GM12878 (cell line): ENCODE data around the gene PTPRM.

Experiments
- ATF3 ChIP-seq: IDR thresholded peaks from 2 replicates; pipeline ENCODE4 v1.6.1; 2011; ENCODE audit warnings: low read depth, mild to moderate bottlenecking, low read length, moderate library complexity, borderline replicate concordance; ENCODE audit errors: extremely low read depth
- CTCF ChIP-seq, 3 experiments: IDR thresholded peaks in 2 of 3; conservative IDR thresholded peaks in 1 of 3; 2 replicates each; pipeline ENCODE4 v1.5.1; 2011; ENCODE audit warnings: low read depth in 3 of 3, low read length in 3 of 3, mild to moderate bottlenecking in 3 of 3, control low read depth in 2 of 3, moderate library complexity in 2 of 3, inconsistent platforms in 1 of 3, mixed read lengths in 1 of 3; ENCODE audit not compliant: control insufficient read depth in 2 of 3, insufficient read depth in 1 of 3; ENCODE audit errors: extremely low read depth in 1 of 3
- E2F8 ChIP-seq: fragments of 450-650 bp; IDR thresholded peaks from 2 replicates; pipeline ENCODE4 v1.6.1; 2018; ENCODE audit warnings: mild to moderate bottlenecking, low read depth, moderate library complexity; ENCODE audit not compliant: partially characterized antibody
- EZH2 ChIP-seq: IDR thresholded peaks from 2 replicates; pipeline ENCODE4 v1.6.1; 2012; ENCODE audit warnings: low read depth, mild to moderate bottlenecking, control low read depth, inconsistent platforms, low read length, borderline replicate concordance; ENCODE audit not compliant: control insufficient read depth
- MTA3 ChIP-seq: IDR thresholded peaks from 2 replicates; pipeline ENCODE4 v1.6.1; 2012; ENCODE audit warnings: low read length, inconsistent platforms, borderline replicate concordance
- RAD21 ChIP-seq: IDR thresholded peaks from 2 replicates; pipeline ENCODE4 v1.6.1; 2011; ENCODE audit warnings: mild to moderate bottlenecking, low read depth, low read length, moderate library complexity; ENCODE audit not compliant: insufficient read depth
- RB1 ChIP-seq: fragments of 450-650 bp; formaldehyde crosslinking; IDR thresholded peaks from 2 replicates; pipeline ENCODE4 v1.6.1; 2017; ENCODE audit warnings: mild to moderate bottlenecking, borderline replicate concordance
- RCOR1 ChIP-seq: conservative IDR thresholded peaks from 2 replicates; pipeline ENCODE4 v1.6.1; 2012; ENCODE audit warnings: low read depth, low read length, improper control_type of control experiment
- REST ChIP-seq: IDR thresholded peaks from 2 replicates; pipeline ENCODE4 v1.6.1; 2012; ENCODE audit warnings: mild to moderate bottlenecking, low read depth, low read length

- TF ChIP-seq RB1: no peak
- no peak for TF ChIP-seq CTCF (IDR thresholded peaks at IDR 0.05 in 2 of 3, conservative IDR thresholded peaks at IDR 0.05 in 1 of 3; ENCODE audit: control insufficient read depth in 2 of 3, extremely low read depth in 1 of 3, insufficient read depth in 1 of 3, low read depth in 3 of 3, low read length in 3 of 3)
- TF ChIP-seq RAD21: no peak
- TF ChIP-seq REST: no peak
- TF ChIP-seq E2F8: no peak
- TF ChIP-seq EZH2: no peak
- TF ChIP-seq ATF3: no peak
- TF ChIP-seq RCOR1: no peak
- TF ChIP-seq MTA3: no peak
Measured at GRCh38 chr18:8065284-8065683, 498.2 kb downstream of the PTPRM start.
